Measurements from ENCODE around the gene SH3BP5.

DNA sequence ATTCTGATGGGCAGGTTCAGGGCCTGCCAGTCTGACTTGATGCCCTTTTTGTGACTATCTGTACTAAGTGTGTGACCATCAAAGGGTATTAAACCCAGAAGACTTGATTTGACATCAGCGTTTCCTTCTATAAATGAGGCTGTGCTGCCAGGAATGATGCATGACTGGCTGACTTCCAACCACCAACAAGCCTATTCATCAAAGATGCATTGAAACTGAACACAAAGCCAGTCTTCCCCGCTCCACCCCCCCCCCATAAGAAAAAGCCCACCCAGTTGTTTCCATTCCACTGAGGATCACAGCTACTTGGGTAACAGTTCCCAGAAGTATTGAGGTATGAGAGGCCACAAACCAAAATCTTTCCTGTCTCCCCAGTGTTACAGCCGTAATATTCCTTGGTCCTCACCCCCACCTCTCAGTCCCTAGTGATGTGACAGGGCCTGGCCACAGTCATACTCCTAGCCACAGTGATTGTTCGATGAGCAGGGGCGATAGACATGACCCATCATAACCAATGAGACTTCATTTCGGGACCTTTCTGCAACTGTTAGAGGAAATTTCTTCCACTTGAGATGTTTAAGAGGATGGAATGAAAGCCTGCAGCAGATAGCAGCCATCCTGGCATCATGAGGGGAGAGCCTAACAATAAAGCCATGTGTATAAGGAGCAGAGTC is 22.6 kb downstream of the SH3BP5 start:
- TF ChIP-seq POLR2A (IDR thresholded peaks at IDR 0.05) = no peak
- TF ChIP-seq, protein P1, sequence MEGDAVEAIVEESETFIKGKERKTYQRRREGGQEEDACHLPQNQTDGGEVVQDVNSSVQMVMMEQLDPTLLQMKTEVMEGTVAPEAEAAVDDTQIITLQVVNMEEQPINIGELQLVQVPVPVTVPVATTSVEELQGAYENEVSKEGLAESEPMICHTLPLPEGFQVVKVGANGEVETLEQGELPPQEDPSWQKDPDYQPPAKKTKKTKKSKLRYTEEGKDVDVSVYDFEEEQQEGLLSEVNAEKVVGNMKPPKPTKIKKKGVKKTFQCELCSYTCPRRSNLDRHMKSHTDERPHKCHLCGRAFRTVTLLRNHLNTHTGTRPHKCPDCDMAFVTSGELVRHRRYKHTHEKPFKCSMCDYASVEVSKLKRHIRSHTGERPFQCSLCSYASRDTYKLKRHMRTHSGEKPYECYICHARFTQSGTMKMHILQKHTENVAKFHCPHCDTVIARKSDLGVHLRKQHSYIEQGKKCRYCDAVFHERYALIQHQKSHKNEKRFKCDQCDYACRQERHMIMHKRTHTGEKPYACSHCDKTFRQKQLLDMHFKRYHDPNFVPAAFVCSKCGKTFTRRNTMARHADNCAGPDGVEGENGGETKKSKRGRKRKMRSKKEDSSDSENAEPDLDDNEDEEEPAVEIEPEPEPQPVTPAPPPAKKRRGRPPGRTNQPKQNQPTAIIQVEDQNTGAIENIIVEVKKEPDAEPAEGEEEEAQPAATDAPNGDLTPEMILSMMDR (IDR thresholded peaks at IDR 0.05) = no peak
